HepG2 (cell line): ENCODE data around the gene MEX3A. TPM values are rescaled to one million over a fixed set of nuclear protein-coding genes. Genes with fewer than 3 reads are reported as not detected.

Experiments
- CCAR2 ChIP-seq: fragments of 200-400 bp; formaldehyde crosslinking; optimal IDR thresholded peaks from 2 replicates; pipeline ENCODE3; 2018; ENCODE audit warnings: low read depth, mild to moderate bottlenecking, low read length, moderate library complexity
- EZH2 ChIP-seq: conservative IDR thresholded peaks from 2 replicates; pipeline ENCODE4 v1.6.1; 2012; ENCODE audit warnings: mild to moderate bottlenecking, low read depth, low read length, moderate library complexity
- GMEB2 ChIP-seq: IDR thresholded peaks from 2 replicates; pipeline ENCODE4 v1.6.1; 2016; ENCODE audit warnings: missing biosample characterization, missing genetic modification reagents, low read depth
- KDM2A ChIP-seq: sonication (generic); formaldehyde crosslinking; IDR thresholded peaks from 2 replicates; pipeline ENCODE4 v1.4.0; 2020; ENCODE audit warnings: low read depth, missing genetic modification reagents, borderline replicate concordance
- KDM5A ChIP-seq: fragments of 200-600 bp; sonication (generic); IDR thresholded peaks from 2 replicates; pipeline ENCODE4 v1.7.0; 2018; ENCODE audit warnings: antibody characterized with exemption, mild to moderate bottlenecking, low read length, borderline replicate concordance
- LCORL ChIP-seq, 2 experiments: fragments of 450-650 bp in 1 of 2; sonication (generic) in 1 of 2; formaldehyde crosslinking in 1 of 2; IDR thresholded peaks; 2 replicates each; pipeline versions ENCODE4 v1.5.0 to v1.6.1; 2017 to 2020; ENCODE audit warnings: antibody characterized with exemption in 1 of 2, missing genetic modification reagents in 1 of 2
- NCOA5 ChIP-seq: sonication (generic); formaldehyde crosslinking; IDR thresholded peaks from 2 replicates; pipeline ENCODE4 v1.4.0; 2020; ENCODE audit warnings: missing genetic modification reagents
- PHF5A ChIP-seq: IDR thresholded peaks from one replicate; pipeline ENCODE4 v1.6.1; 2018; ENCODE audit warnings: low read depth, missing genetic modification reagents; ENCODE audit not compliant: unreplicated experiment
- PHF8 ChIP-seq: sonication (generic); formaldehyde crosslinking; IDR thresholded peaks from 2 replicates; pipeline ENCODE4 v1.5.0; 2020; ENCODE audit warnings: missing genetic modification reagents
- SIN3B ChIP-seq: fragments of 150-350 bp; IDR thresholded peaks from 2 replicates; pipeline ENCODE4 v1.6.1; 2014; ENCODE audit warnings: low read length
- SP140L ChIP-seq: sonication (generic); formaldehyde crosslinking; IDR thresholded peaks from 2 replicates; pipeline ENCODE4 v1.4.0; 2020; ENCODE audit warnings: missing genetic modification reagents, borderline replicate concordance
- TRIM24 ChIP-seq: sonication (generic); formaldehyde crosslinking; IDR thresholded peaks from 2 replicates; pipeline ENCODE4 v1.8.0; 2022; ENCODE audit warnings: mild to moderate bottlenecking, missing genetic modification reagents
- ZBTB40 ChIP-seq, 2 experiments: fragments of 450-650 bp in 1 of 2; sonication (generic) in 1 of 2; formaldehyde crosslinking in 1 of 2; IDR thresholded peaks; 2 replicates each; pipeline versions ENCODE4 v1.6.1 to v1.8.0; 2016 to 2022; ENCODE audit warnings: antibody characterized with exemption in 1 of 2, mild to moderate bottlenecking in 1 of 2, missing genetic modification reagents in 1 of 2
- ZNF3 ChIP-seq: IDR thresholded peaks from 2 replicates; pipeline ENCODE4 v1.7.0; 2017; ENCODE audit warnings: inconsistent platforms
- ZNF558 ChIP-seq: sonication (generic); formaldehyde crosslinking; IDR thresholded peaks from 2 replicates; pipeline ENCODE4 v1.9.0; 2022; ENCODE audit warnings: mild to moderate bottlenecking, missing genetic modification reagents, borderline replicate concordance
- ZSCAN22 ChIP-seq: sonication (generic); formaldehyde crosslinking; IDR thresholded peaks from 2 replicates; pipeline ENCODE4 v1.4.0; 2020; ENCODE audit warnings: mild to moderate bottlenecking, missing genetic modification reagents
- polyA plus RNA-seq, 8 experiments: library from polyadenylated mRNA; depleted of rRNA in 3 of 8; stranded (reverse) in 7 of 8; unstranded in 1 of 8; fragments of >200 nt; fragmentation: Illumina TruSeq in 4 of 8; extraction: Trizol in 4 of 8; gene quantifications; 2 replicates each; pipeline versions ENCODE4 v1.2.1 to v1.2.3, GENCODE V29; 2011 to 2016; ENCODE audit warnings: low read depth in 4 of 8, missing spikeins in 1 of 8, mixed read lengths in 1 of 8; ENCODE audit not compliant: insufficient read depth in 1 of 8
- total RNA-seq, 5 experiments: library from RNA; depleted of rRNA; stranded (reverse); fragments of >200 nt; fragmentation: Illumina TruSeq; extraction: Trizol; gene quantifications; 2 replicates each; pipeline ENCODE4 v1.2.3, GENCODE V29; 2016; ENCODE audit warnings: low read depth in 1 of 5

The MEX3A gene
- total and polyA plus RNA-seq, 2 of the 13 experiments (the other 11 are each of a cell fraction or from before 2014, with no cell fraction given): 7.6 to 9.1 TPM

- TF ChIP-seq SP140L (no peak), CCAR2 (no peak), ZSCAN22 (CRISPR knock-in tag) (no peak), KDM2A (CRISPR knock-in tag) (peak; percentile 61), ZNF558 (CRISPR knock-in tag) (no peak), SIN3B (no peak), PHF8 (CRISPR knock-in tag) (peak; percentile 39; the same call in 1 of the 2 replicates), PHF5A (CRISPR knock-in tag) (no peak), ZBTB40 (IDR thresholded peaks at IDR 0.05) (no peak), ZBTB40 (CRISPR knock-in tag; IDR thresholded peaks at IDR 0.05) (no peak; the same call in 1 of the 2 replicates), NCOA5 (no peak), LCORL (IDR thresholded peaks at IDR 0.05) (no peak), LCORL (CRISPR knock-in tag; IDR thresholded peaks at IDR 0.05) (no peak), GMEB2 (no peak), EZH2 (no peak), KDM5A (no peak; the same call in 1 of the 2 replicates), TRIM24 (no peak), ZNF3 (CRISPR knock-in tag) (peak; percentile 99)
Measured at GRCh38 chr1:156052862-156053767, 29.1 kb downstream of the MEX3A start (continued).
